GM11168 (cell line): ENCODE data around the gene SMYD3.

Source experiments
- in situ Hi-C: fragments of 300-500 bp; cut with MboI; formaldehyde crosslinking; loops from one replicate; pipeline ENCODE4 v1.12.0; 2022; ENCODE audit warnings: low sequenced_read_pairs; ENCODE audit not compliant: unreplicated experiment

Gene SMYD3

DNA sequence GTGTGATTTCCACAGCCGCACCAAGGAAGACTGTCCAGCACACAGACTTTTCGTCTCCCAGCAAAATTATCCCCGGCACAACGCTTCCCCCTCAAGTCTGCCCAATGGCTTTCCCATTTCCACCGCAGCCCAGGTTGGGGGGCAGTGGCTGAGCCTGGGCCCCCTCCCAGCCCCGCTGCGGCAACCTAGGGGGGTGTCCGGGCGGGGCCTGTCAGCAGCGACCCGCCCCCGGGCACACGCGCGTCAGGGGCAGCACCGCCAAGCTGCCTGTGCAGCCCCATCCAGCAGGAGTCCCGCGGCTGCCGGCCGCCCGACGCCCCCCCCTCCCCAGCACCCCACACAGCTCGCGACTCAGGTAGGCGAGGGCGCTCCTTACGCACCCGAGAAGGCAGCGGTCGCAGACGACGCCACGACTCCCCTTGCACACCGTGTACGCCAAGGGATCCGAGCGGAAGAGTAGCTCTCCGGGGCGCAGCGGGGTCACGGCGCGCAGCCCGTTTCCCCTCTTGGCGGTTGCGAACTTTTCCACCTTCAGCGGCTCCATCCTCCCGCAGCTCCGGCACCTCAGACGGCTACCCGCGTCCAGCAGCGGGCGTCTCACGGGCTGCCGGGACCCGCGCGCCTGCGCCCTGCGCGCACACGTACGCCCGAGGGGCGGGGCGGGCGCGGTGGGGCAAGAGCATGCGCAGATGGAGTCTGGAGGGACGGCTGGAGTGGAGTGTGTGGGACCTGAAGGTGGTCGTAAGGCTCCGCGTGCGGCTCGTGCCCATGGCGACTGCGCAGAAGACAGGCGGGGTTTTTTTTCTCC, at the start of gene SMYD3:
Gene SMYD3, minus strand, starts transcription at position 606 of the 808 bp plus-strand sequence.
- in situ Hi-C loops = no loop called here

DNA sequence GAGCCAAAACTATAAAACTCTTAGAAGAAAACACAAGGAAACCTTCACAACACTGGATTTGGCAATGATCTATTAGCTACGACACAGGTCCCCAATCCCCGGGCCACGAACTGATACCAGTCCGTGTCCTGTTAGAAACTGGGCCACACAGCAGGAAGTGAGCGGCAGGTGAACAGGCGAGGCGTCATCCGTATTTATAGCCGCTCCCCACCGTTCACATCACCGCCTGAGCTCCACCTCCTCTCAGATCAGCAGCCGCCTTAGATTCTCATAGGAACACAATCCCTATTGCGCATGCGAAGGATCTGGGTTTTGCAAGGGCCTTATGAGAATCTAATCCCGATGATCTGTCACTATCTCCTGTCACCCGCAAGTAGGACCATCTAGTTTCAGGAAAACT, 47.1 kb upstream of the SMYD3 start:
- in situ Hi-C loops = no loop called here

DNA sequence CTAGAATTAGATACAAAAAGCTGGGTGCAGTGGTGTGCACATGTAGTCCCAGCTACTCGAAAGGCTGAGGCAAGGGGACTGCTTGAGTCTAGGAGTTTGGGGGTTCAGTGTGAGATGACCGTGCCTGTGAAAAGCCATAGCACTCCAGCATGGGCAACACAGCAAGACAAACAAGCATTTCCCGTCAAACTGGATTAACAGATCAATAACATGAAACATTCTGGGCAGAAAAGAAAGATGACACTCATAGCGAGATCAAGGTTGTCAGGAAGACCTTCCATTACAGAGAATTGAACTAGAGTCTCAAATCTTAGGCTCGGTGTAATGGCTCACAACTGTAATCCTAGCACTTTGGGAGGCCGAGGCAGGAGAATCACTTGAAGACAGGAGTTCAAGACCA, 45.0 kb upstream of the SMYD3 start:
- in situ Hi-C loops = no loop called here

DNA sequence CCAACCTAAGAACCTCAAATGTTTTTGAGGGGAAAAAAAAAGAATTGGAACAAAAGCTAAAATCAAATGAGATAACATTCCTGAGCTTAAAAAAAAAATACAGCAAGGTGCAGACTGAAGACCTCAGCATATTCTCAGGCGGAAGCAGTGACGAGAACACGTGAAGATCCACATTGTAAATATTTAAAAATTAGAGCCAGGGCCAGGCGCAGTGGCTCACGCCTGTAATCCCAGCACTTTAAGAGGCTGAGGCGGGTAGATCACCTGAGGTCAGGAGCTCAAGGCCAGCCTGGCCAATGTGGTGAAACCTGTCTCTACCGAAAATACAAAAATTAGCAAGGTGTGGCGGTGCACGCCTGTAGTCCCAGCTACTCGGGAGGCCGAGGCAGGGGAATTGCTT, 43.3 kb upstream of the SMYD3 start:
- in situ Hi-C loops = no loop called here

DNA sequence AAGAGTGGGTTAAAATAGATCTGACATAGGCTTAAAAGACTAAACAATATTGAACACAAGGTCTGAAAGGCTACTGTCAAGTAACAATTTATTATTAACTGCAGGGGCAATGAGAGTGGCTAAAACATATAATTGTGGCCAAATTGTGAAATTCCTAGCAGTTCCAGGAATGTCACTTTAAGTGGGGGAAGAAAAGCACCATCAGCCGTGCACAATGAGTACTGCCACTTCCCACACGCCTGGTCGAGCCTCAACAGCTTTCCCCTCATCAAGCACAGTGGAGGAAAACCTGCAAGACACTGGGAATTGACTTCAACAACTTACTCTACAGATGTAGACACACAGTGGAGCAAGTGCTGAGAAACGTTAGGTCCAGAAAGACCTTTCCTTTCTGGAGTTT, 42.6 kb upstream of the SMYD3 start:
- in situ Hi-C loops = no loop called here

DNA sequence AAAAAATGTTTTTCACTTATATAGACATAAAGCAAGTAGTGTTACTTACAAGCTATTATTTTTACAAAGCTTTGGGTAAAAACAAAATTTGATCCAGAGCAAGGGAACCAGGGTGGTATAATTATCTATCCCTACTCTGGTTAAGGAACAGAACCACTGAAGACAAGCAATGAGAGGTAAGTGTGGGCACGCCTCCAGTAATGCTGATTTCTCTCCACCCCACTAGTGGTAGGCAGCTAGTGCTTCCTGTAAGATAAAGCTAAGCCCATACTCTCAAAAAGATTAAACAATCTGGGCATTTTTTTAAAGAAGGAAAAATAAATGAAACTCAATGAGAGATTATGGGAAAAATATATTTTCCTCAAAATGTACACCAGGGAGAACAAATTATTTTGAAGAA, 36.9 kb upstream of the SMYD3 start:
- in situ Hi-C loops = no loop called here

DNA sequence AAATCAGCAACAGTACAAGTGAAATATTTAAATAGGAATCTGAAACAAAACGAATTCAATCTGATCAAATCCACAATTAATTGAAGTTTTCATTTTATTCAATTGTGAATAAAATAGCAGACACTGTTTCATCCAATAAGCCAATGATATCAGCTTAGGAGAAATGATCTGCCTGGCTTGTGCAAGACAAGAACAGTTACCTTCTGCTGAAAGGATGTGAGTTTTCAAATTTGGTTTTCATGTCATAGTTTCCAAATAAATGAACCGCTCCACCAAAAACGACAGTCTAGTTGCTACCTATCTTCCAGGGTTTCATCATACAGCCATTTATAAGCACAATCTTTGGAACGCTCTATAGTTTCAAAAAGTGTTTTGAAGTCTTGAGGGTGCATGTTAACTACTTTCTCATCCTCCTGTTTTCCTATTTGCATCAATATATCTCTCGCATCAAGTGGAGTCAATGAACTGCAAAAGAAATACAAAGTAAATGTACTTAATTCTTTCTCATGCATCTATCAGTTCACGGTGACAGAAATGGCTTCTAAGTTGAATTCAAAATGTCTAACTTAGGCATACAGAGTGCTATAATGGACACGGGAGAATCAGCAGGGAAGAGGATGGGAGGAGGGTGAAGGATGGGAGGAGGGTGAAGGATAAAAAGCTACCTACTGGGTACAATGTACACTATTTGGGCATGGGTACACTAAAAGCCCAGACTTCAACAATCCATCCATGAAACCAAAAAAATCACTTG, 33.8 kb upstream of the SMYD3 start:
- in situ Hi-C loops = no loop called here

DNA sequence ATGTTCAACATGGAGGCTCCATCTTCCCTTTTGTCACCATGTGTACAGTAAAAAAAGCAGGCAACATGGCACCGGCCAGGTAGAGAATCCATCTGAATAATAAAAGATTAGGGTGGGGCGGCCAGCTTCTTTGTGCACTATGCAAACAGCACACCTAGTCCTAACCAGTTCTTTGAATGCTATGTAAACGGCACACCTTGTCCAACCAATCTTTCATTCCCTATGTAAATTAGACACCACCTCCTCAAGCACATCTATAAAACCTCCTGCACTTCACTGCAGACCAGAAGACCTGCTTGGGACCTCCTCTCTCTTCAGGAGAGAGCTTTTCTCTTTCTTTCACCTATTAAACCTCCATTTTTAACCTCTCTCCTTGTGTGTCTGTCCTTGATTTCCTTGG, 30.8 kb upstream of the SMYD3 start:
- in situ Hi-C loops = no loop called here

DNA sequence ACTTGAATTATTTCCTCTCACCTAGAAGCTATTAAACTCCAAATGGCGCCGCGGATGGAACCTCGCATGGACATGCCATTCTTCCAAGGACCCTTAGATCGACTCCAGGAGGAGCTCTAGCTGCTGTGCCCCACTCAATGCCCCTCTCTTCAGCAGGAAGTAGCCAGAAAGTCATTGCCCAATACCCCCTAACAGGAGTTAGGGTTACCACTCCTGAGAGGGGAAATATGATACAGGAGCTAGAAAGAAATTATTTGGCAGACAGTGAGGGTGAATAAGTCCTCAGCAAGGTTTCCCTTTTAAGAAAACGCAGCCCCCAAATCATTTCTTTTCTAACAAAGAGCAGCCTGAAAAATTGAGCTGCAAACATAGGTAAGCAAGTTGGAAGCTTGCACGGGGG, 30.4 kb upstream of the SMYD3 start:
- in situ Hi-C loops = no loop called here

DNA sequence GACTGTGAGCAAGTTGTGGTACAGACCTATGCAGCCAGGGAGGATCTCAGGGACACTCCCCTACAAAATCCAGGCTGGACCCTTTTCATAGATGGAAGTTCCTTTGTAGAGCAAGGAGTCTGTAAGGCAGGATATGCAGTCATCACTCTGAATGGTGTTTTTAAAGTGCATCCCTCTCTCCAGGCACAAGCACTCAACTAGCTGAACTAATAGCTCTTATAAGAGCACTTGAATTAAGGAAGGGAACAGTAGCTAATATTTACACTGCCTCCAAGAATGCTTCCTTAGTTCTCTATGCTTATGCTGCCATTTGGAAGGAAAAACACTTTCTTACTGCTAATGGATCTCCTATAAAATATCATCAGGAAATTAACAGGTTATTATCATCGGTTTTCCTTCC, 27.0 kb upstream of the SMYD3 start:
- in situ Hi-C loops = no loop called here

DNA sequence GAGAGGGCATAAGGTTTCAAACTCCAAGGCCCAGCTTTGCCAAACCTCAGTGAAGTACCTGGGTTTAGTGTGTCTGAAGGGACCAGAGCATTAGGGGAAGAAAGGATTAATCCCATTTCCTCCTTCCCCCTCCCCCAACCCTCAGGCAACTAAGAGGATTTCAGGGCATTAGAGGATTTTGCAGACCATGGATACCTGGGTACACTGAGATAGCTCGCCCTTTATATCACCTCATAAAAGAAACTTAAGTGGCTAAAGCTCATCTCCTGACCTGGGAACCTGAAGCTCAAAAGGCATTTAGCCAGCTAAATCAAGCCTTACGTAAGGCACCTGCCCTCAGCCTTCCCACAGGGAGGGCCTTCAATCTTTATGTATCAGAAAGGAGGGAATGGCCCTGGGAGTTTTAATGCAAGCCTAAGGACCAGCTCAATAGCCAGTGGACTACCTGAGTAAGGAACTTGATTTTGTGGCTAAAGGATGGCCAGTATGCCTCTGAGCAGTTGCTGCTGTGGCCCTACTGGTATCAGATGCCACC, 26.4 kb upstream of the SMYD3 start:
- in situ Hi-C loops = no loop called here

DNA sequence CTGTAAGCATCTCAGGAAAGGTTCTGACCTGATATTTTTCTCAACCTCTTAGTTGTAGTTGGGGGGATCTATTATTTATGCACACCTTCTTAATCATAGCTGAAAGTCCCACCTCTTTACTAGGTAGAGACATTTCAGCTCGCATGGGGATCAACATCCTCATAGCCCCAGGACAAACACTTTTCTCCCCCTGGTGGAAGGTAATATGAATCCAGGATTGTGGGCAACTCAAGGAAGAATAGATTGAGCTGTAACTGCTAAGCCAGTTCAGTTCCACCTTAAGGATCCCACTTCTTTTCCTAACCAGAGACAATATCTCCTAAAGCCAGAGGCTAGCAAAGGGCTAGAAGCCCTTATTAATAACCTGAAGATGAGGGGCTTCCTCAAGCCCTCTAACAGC, 25.4 kb upstream of the SMYD3 start:
- in situ Hi-C loops = no loop called here

DNA sequence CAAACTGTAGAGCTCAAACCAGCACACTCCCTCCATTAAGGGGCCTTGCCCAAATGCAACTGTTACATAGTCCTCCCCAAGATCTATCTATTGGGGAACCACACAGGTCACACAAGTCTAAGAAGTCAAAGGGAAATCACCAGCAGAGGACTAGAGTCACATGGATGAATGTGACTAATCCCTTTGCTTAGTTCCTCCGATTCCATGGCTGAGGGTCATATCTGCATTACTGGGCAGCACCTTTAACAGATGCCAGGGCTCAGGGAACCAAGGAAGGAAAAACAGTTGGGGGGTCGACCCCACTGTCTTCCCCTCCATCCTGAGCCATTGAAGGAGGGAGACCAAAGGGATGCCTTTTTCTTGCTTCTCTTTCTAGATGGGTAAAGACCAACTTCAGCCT, 23.4 kb upstream of the SMYD3 start:
- in situ Hi-C loops = no loop called here

DNA sequence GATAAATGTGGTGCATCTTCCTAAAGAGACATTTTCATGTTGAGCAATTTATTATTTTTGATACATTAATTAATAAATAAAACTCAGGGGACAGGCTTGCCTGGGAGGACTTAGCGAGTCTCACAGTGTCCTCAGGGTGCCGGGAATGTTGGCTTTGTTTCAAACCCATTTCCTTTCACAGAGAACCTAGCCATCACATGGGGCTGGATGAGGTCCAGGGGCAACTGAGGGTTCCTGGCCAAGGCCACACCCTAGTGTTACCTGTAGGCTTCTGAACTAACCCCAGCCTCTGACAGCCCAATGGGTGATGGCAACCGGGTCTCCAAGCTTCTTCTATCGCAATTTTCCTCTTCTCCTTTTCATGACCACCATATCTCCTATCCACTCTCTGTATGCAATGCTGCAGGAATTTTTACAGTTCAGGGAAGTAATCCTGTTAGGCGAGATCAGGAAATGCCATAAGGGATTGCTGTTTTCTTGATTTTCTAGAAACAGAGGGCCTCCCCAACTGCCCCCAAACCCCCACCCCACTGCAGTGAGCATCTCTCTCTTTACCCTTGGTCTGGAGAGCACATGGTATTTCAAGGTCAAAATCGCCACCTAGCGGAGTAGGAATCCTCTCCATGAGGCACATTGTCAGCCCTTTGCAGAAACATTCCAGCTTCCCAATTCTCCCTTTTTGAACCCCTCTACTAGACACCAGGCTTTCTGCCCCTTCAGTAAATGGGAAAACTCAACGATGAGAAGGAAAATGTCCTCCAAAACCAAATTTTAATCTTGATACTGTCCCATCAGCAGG, 22.1 kb upstream of the SMYD3 start:
- in situ Hi-C loops = no loop called here

DNA sequence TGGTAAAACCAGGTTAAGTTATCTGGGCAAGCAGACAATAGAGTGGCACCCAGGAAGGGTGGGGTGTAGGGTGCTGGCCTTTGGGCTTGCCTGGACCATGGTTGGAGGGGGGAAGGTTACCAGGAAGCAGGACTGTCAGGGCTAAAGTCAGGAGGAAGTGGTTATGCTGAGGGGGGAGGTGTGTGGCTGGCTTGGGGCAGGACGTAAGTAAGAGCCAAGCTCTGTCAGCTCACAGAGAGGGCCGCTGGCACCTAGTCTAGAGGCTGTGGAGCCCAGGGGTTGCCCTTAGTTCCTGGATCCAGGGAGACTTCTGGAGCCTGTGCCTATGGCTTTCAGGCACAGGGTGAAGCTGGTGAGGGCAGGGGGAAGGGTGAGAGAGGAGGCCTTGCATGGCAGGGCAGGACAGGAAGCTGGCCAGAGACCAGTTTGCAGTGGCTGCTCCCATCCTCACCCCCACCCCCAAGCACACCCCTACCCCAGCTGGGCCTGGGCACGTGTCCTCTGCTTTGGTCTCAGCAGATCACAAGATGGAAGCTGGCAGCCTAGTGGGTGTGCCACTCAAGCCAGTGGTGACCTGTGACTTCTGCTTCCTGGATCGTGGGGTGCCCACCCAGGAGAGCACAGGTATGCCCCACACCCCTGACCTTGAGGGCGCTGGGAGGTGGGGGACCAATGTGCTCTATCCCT, 20.5 kb upstream of the SMYD3 start:
- in situ Hi-C loops = no loop called here

DNA sequence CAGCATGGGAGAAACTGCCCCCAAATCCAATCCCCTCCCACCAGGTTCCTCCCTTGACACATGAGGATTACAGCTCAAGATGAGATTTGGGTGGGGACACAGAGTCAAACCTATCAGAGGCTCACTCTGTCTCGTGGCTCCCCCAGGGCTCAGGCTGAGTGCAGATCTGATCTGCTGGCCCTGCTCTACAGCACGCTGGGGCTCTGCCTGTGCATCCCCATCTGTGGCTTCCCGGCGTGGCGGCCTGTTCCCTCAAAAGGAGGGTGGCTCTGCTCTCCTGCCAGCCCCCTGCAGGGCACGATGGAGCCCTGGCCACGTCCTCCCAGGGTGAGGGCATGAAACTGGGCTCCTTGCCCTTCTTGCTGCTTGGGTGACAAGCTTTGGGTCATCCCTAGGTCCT, 19.8 kb upstream of the SMYD3 start:
- in situ Hi-C loops = no loop called here

DNA sequence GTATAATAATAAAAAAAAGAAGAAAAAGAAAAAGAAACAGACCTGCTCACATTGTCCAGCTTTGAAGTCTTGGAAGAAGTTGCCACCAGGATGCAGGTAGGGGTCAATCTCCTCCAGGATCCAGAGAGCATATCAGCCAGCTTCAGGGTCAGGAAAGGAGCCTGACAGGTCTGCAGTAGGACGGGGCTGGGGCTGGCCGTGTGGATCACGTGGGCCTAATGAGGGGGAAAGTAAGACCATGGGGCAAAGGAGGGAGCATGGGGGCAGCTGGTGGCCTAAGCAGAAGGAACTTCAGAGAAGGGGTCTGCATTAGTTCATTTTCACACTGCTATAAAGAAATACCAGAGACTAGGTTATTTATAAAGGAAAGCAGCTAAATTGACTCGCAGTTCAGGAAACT, 19.3 kb upstream of the SMYD3 start:
- in situ Hi-C loops = no loop called here

DNA sequence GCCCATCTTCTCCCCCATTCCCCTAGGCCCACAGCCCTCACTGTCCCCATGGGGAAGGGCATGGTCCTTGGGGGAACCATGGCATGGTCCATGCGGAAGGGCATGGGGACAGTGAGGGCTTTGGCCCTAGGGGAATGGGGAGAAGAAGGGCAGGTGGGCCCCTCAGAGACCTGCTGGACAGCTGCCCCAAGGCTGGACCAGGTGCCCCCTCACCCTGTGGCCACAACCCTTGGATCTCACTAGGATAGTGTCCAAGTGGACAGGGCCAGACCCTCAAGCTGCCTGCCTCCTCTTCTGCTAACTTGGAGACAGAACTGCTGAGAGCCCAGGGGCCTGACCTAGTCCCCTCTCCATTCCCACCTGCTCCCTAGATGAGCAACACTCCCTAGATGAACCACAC, 12.4 kb upstream of the SMYD3 start:
- in situ Hi-C loops = no loop called here

DNA sequence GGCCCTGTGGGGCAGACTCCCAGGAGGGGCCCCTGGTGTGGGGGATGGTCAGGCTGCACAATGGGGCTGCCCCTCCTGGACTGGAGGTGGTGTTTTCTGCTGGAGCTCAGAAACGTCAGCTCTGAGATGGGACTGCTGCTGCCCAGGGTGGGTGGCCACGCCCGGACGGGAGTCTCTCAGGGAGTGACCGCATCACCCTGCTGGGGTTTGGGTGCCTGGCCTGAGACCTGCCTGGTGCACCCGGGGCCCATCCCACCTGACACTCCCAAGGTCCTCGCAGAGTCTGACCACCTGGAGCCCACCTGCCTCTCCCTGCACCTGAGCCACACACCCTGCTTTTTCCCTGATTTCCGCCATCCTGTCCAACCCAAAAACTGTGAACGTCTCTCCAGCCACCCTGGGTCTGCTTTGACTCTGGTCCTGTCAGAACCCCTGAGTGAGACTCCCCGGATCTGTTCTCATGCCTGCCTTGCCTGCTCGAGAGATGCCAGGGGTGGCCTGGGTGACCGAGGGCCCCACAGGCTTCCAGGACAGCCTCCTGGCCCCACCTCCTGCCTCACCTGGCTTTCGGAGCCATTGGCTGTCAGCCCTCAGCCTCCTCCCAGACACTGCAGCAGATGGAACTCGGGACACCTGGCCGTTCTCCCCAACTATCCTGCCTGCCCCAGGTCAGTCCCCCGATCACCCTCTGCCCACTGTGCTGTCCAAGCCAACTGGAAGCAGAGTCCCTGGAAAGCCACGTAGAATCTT, 11.6 kb upstream of the SMYD3 start:
- in situ Hi-C loops = no loop called here

DNA sequence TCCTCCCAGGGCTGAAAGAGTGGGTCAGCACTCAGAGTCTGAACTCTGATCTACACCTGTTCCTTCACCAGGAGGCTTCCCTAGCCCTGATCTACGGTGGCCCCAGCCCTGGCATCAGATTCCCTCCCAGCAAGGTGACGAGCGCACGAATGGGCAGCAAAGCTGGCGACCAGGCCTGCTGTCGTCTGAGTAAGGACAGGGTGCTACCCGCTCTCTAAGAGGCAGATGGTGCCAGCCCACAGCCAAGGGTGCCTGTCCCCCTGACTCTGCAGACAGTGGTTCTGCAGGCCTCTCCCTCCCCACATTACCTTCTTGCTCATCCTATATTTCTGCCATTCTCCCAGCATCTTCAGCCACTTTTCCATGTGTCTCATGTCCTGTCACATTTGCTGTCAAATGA, 10.3 kb upstream of the SMYD3 start:
- in situ Hi-C loops = no loop called here
